IMR-90 (cell line): Measurements from ENCODE around the gene ERCC6. TPM values are rescaled to one million over a fixed set of nuclear protein-coding genes. Genes with fewer than 3 reads are reported as not detected.

Experiments used
- ATAC-seq: fragments of 200-7000 bp; cut with Tn5 transposase; 2 replicates; pipeline ENCODE4 v1.9.1; 2020; ENCODE audit warnings: low read depth, mild to moderate bottlenecking, moderate library complexity
- BruUV-seq: library from RNA; stranded (reverse); fragments of 400-500 nt; replicated peaks from 2 replicates; lab custom pipeline; 2021; lab: Mats Ljungman, UMichigan
- CTCF ChIA-PET: fragments of 300-600 bp; formaldehyde crosslinking; extraction: SDS; loops from one replicate; lab custom pipeline; 2021; ENCODE audit warnings: antibody characterized with exemption; lab: Yijun Ruan, JAX
- POLR2A ChIA-PET: fragments of 300-600 bp; sonication (Branson Sonifier 250); formaldehyde crosslinking; loops from one replicate; lab custom pipeline; 2022; ENCODE audit warnings: antibody characterized with exemption; ENCODE audit not compliant: unreplicated experiment; lab: Charles Lee
- DNase-seq: peaks from one replicate; pipeline ENCODE4 v3.0.0; 2013
- H2AFZ ChIP-seq: replicated peaks from 2 replicates; pipeline ENCODE3; 2013; ENCODE audit warnings: low read length, mild to moderate bottlenecking; ENCODE audit not compliant: poor library complexity
- H2AK5ac ChIP-seq: 2 replicates; pipeline ENCODE4 v1.6.1; 2013; ENCODE audit warnings: low read depth, low read length, inconsistent platforms
- H2AK9ac ChIP-seq: replicated peaks from 2 replicates; pipeline ENCODE3; 2013; ENCODE audit warnings: mild to moderate bottlenecking, low read depth, low read length, moderate library complexity; ENCODE audit not compliant: poor library complexity
- H2BK120ac ChIP-seq: 2 replicates; pipeline ENCODE4 v1.6.1; 2013; ENCODE audit warnings: low read depth, low read length, inconsistent platforms
- H2BK15ac ChIP-seq: 3 replicates; pipeline ENCODE4 v1.6.1; 2013; ENCODE audit warnings: low read depth, low read length, inconsistent platforms
- H2BK20ac ChIP-seq: 2 replicates; pipeline ENCODE4 v1.6.1; 2013; ENCODE audit warnings: low read depth, mild to moderate bottlenecking, inconsistent platforms, low read length, moderate library complexity
- H2BK5ac ChIP-seq: 2 replicates; pipeline ENCODE4 v1.6.1; 2013; ENCODE audit warnings: mild to moderate bottlenecking, low read depth, low read length, inconsistent platforms; ENCODE audit not compliant: poor library complexity, severe bottlenecking
- H3K14ac ChIP-seq: replicated peaks from 2 replicates; pipeline ENCODE4 v1.6.1; 2013; ENCODE audit warnings: low read depth, low read length, inconsistent platforms
- H3K18ac ChIP-seq: 2 replicates; pipeline ENCODE4 v1.6.1; 2013; ENCODE audit warnings: low read depth, low read length, control low read depth
- H3K23ac ChIP-seq: 2 replicates; pipeline ENCODE4 v1.6.1; 2013; ENCODE audit warnings: low read depth, low read length, inconsistent platforms
- H3K27ac ChIP-seq: 2 replicates; pipeline ENCODE4 v1.5.1; 2013; ENCODE audit warnings: mild to moderate bottlenecking, control low read depth, low read length; ENCODE audit not compliant: insufficient read depth
- H3K27me3 ChIP-seq: 2 replicates; pipeline ENCODE4 v1.6.1; 2013; ENCODE audit warnings: low read length; ENCODE audit not compliant: control insufficient read depth, insufficient read depth
- H3K36me3 ChIP-seq: 2 replicates; pipeline ENCODE4 v1.6.1; 2013; ENCODE audit warnings: low read length, mixed read lengths; ENCODE audit not compliant: control insufficient read depth, insufficient read depth
- H3K4ac ChIP-seq: 2 replicates; pipeline ENCODE4 v1.6.1; 2013; ENCODE audit warnings: low read depth, low read length, inconsistent platforms
- H3K4me1 ChIP-seq: 2 replicates; pipeline ENCODE4 v1.6.1; 2013; ENCODE audit warnings: low read length, mixed read lengths; ENCODE audit not compliant: control insufficient read depth, insufficient read depth
- H3K4me2 ChIP-seq: 2 replicates; pipeline ENCODE4 v1.6.1; 2013; ENCODE audit warnings: low read depth, mild to moderate bottlenecking, control low read depth, low read length, moderate library complexity
- H3K4me3 ChIP-seq: 2 replicates; pipeline ENCODE4 v1.5.1; 2013; ENCODE audit warnings: low read depth, mild to moderate bottlenecking, control low read depth, low read length, moderate library complexity; ENCODE audit not compliant: insufficient read depth
- H3K56ac ChIP-seq: 2 replicates; pipeline ENCODE4 v1.6.1; 2013; ENCODE audit warnings: low read length, inconsistent platforms; ENCODE audit not compliant: insufficient read depth; ENCODE audit errors: extremely low read depth
- H3K79me1 ChIP-seq, 2 experiments: 2 replicates each; pipeline ENCODE4 v1.6.1; 2013; ENCODE audit warnings: low read length in 2 of 2, inconsistent platforms in 1 of 2, low read depth in 1 of 2
- H3K9ac ChIP-seq: 2 replicates; pipeline ENCODE4 v1.6.1; 2013; ENCODE audit warnings: low read depth, low read length, control low read depth
- H3K9me1 ChIP-seq: 2 replicates; pipeline ENCODE4 v1.6.1; 2013; ENCODE audit warnings: low read length, inconsistent platforms; ENCODE audit not compliant: insufficient read depth
- H3K9me3 ChIP-seq: 2 replicates; pipeline ENCODE4 v1.6.1; 2013; ENCODE audit warnings: low read length; ENCODE audit not compliant: control insufficient read depth, insufficient read depth
- H4K20me1 ChIP-seq: 2 replicates; pipeline ENCODE4 v1.6.1; 2013; ENCODE audit warnings: low read length, inconsistent platforms; ENCODE audit not compliant: insufficient read depth
- H4K5ac ChIP-seq: 2 replicates; pipeline ENCODE4 v1.6.1; 2013; ENCODE audit warnings: mild to moderate bottlenecking, low read depth, low read length, control low read depth
- H4K8ac ChIP-seq, 2 experiments: 2 replicates each; pipeline ENCODE4 v1.6.1; 2013; ENCODE audit warnings: low read depth in 2 of 2, low read length in 2 of 2, control low read depth in 1 of 2, inconsistent platforms in 1 of 2
- H4K91ac ChIP-seq: 2 replicates; pipeline ENCODE4 v1.6.1; 2013; ENCODE audit warnings: low read depth, low read length, inconsistent platforms; ENCODE audit not compliant: insufficient read depth
- ELK1 ChIP-seq: fragments of 150-350 bp; IDR thresholded peaks from 2 replicates; pipeline ENCODE4 v1.6.1; 2016; ENCODE audit warnings: low read depth, mild to moderate bottlenecking, low read length, moderate library complexity, borderline replicate concordance
- WGBS, 2 experiments: methylation state at CpG; one replicate each; pipeline versions ENCODE4 v1.1.5 to v1.1.7; 2013; ENCODE audit warnings: missing lambda C conversion rate in 2 of 2; ENCODE audit not compliant: insufficient read length in 1 of 2; ENCODE audit errors: extremely low coverage in 2 of 2; 5-methylcytosine and 5-hydroxymethylcytosine counted together
- dilution Hi-C: fragments of 300-500 bp; cut with HindIII; formaldehyde crosslinking; loops from one replicate; pipeline ENCODE4 v1.14.3; 2018; ENCODE audit warnings: low sequenced_read_pairs; ENCODE audit not compliant: unreplicated experiment
- in situ Hi-C: fragments of 300-500 bp; cut with MboI; formaldehyde crosslinking; loops from 3 replicates; pipeline ENCODE4 v1.14.3; 2019; ENCODE audit warnings: low sequenced_read_pairs, inconsistent platforms, mixed read lengths
- intact Hi-C: fragments of 100-400 bp; cut with micrococcal nuclease; formaldehyde crosslinking; loops from 2 replicates; pipeline ENCODE4 v1.10.0; 2022
- polyA plus RNA-seq, 3 experiments: library from polyadenylated mRNA; depleted of rRNA; stranded (reverse); fragments of >200 nt; gene quantifications; 2 replicates each; pipeline ENCODE4 v1.2.3, GENCODE V29; 2012; ENCODE audit warnings: low replicate concordance in 1 of 3
- total RNA-seq: library from RNA; depleted of rRNA; stranded (reverse); fragments of >200 nt; gene quantifications from 2 replicates; pipeline ENCODE4 v1.2.3, GENCODE V29; 2012

ERCC6 gene
- total and polyA plus RNA-seq, 2 of the 4 experiments (the other 2 are of a cell fraction): 7.3 to 14.9 TPM

- intact Hi-C loops (no loop called here), dilution Hi-C loops (no loop called here), in situ Hi-C loops (no loop called here)
- no peak overlapping the region for H3K56ac ChIP-seq
- H3K9ac ChIP-seq: no peak overlapping the region
- H3K9me3 ChIP-seq: no peaks in the 10 kb centered on the region
- no peak for DNase-seq
- H2BK15ac ChIP-seq: no peak overlapping the region
- no TSS peak for BruUV-seq
- H3K9me1 ChIP-seq: no peaks in the 10 kb centered on the region
- no peaks in the 10 kb centered on the region for H4K20me1 ChIP-seq
- H3K27me3 ChIP-seq: no peaks in the 10 kb centered on the region; the same call in 1 of the 2 replicates
- H2AK9ac ChIP-seq: no peak overlapping the region
- POLR2A ChIA-PET: no interaction called here
- H4K5ac ChIP-seq: no peak overlapping the region
- H3K14ac ChIP-seq: no peak overlapping the region
- no peak overlapping the region for H4K91ac ChIP-seq
- no peak for ATAC-seq
- no peak overlapping the region for H2BK120ac ChIP-seq
- H3K36me3 ChIP-seq: no peaks in the 10 kb centered on the region
- H2BK5ac ChIP-seq: no peak overlapping the region
- no peak overlapping the region for H4K8ac ChIP-seq
- no peak overlapping the region for H3K27ac ChIP-seq
- H3K4ac ChIP-seq: no peak overlapping the region
- no peak for TF ChIP-seq ELK1
- no peak overlapping the region for H3K23ac ChIP-seq
- no peak overlapping the region for H3K4me3 ChIP-seq
- H2AK5ac ChIP-seq: no peak overlapping the region
- H2BK20ac ChIP-seq: no peak overlapping the region
- H3K18ac ChIP-seq: no peak overlapping the region
- no peak overlapping the region for H2AFZ ChIP-seq
- no CpG with 5 or more reads among the region's 1 CpG for WGBS, 2 experiments
- H3K4me1 ChIP-seq: no peaks in the 10 kb centered on the region; the same call in 1 of the 2 replicates
- CTCF ChIA-PET: no interaction called here
- H3K79me1 ChIP-seq: no peaks in the 10 kb centered on the region
- no peak overlapping the region for H3K4me2 ChIP-seq
Measured at GRCh38 chr10:49559476-49559875, 20.6 kb upstream of the ERCC6 start.
